ENCODE measurements around the gene FAM171A1. TPM values are rescaled to one million over a fixed set of nuclear protein-coding genes. Genes with fewer than 3 reads are reported as not detected.
A peak's percentile ranks its signal among the peaks of the same experiment; 100 is the strongest.

Gene FAM171A1
- total and polyA plus RNA-seq, 2 donors (not counting 3 experiments of a cell fraction or from before 2014, with no cell fraction given), result 56.3 to 75.8 TPM

DNA sequence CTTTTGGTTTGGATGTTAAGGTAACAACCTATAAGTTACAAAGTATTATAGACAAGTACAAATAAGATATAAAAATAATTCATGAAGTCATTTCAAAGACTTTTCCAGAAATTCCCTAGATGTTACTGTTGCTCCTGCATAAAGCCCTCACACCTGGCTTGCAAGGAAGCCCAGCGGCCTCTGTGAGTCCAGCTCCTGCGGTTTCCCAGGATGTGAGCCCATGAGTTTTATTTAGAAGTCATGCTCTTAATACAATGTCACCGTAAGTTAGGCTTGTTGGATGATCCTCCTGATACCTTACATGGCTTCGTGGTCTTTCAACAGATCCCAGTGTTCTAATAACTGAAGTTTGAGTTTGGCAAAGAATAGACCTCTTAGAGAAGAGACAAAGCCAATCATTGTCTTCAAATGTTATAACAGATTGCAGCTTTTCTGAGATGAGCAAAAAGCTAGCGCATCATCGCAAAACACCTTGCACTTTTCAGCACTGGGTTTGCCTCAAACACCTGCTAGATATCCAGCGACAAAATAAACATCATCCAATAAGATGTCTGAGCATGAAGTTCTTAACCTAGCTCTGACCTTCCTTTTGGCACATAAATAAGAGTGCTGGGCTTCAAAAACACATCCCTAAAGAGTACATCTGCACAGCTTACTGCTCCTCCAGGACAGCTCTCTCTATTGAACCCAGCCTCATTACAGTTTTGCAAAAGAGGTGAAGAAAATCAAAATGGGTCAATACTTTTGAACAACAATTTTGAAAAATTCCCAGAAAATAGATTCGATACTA, 3.6 kb downstream of the FAM171A1 start:
- Histone ChIP-seq H3K9me3 (replicated peaks; ENCODE audit: control insufficient read depth, insufficient read depth, low read length) (no peaks in the 10 kb centered on the region), H3K4me3 (replicated peaks in 1 of 3; ENCODE audit: insufficient read depth in 1 of 3, low read depth in 1 of 3, low read length in 3 of 3) (no peak overlapping the region), H2AFZ (ENCODE audit: low read depth, low read length) (no peak overlapping the region), H3K27ac (ENCODE audit: insufficient read depth, low read depth, low read length) (no peak overlapping the region), H3K4me1 (ENCODE audit: control insufficient read depth, extremely low read depth, insufficient read depth, low read length) (peaks cover 29% of the 10 kb centered on the region), H3K4me2 (ENCODE audit: insufficient read depth, low read length) (peak overlapping the region; percentile 99), H3K36me3 (ENCODE audit: control insufficient read depth in 2 of 2, extremely low read depth in 1 of 2, insufficient read depth in 2 of 2, low read length in 2 of 2) (no peaks in the 10 kb centered on the region), H3K79me2 (ENCODE audit: control insufficient read depth, insufficient read depth, low read length) (peaks cover 77% of the 10 kb centered on the region), H4K20me1 (replicated peaks; ENCODE audit: control insufficient read depth, extremely low read depth, insufficient read depth, low read length) (peaks cover 9% of the 10 kb centered on the region), H3K9ac (replicated peaks; ENCODE audit: extremely low read depth, insufficient read depth, low read length) (no peak overlapping the region), H3K9me1 (replicated peaks; ENCODE audit: control insufficient read depth, extremely low read depth, insufficient read depth, low read length) (no peaks in the 10 kb centered on the region), H3K27me3 (ENCODE audit: control insufficient read depth in 2 of 2, insufficient read depth in 2 of 2, low read length in 2 of 2) (no peaks in the 10 kb centered on the region)
- POLR2A ChIA-PET, result no interaction called here
- DNase-seq (ENCODE audit: low read depth, low spot score) (no peak), FAIRE-seq (peak; percentile 12)
- no peak for TF ChIP-seq POLR2A (IDR thresholded peaks at IDR 0.05; ENCODE audit: low read depth, low read length)
- no peak for TF ChIP-seq GATA2 (IDR thresholded peaks at IDR 0.05; ENCODE audit: insufficient read depth, insufficient read length, low read depth, low read length)
- TF ChIP-seq JUN (IDR thresholded peaks at IDR 0.05; ENCODE audit: borderline replicate concordance, insufficient read depth, insufficient read length, low read depth), result no peak
- no peak for TF ChIP-seq POLR2AphosphoS5 (IDR thresholded peaks at IDR 0.05; ENCODE audit: insufficient read depth, low read depth, low read length)
- no peak for TF ChIP-seq EZH2 (IDR thresholded peaks at IDR 0.05; ENCODE audit: borderline replicate concordance, low read depth, low read length, severe bottlenecking)
- no peak for TF ChIP-seq FOS (IDR thresholded peaks at IDR 0.05; ENCODE audit: borderline replicate concordance, insufficient read depth, low read length)
- TF ChIP-seq, protein P1, sequence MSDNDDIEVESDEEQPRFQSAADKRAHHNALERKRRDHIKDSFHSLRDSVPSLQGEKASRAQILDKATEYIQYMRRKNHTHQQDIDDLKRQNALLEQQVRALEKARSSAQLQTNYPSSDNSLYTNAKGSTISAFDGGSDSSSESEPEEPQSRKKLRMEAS (IDR thresholded peaks at IDR 0.05; ENCODE audit: insufficient read depth, insufficient read length), result no peak
- TF ChIP-seq CTCF (IDR thresholded peaks at IDR 0.05; ENCODE audit: extremely low read depth in 1 of 2, insufficient read depth in 1 of 2, low read depth in 1 of 2, low read length in 2 of 2), result no peak
- TF ChIP-seq MYC (IDR thresholded peaks at IDR 0.05; ENCODE audit: low read depth, low read length), result no peak
- no TSS peak for BruUV-seq (replicated peaks)
- dilution Hi-C loops (cut with MboI; ENCODE audit: extremely low pct_ligation_motif_present, low sequenced_read_pairs), result no loop called here
- CTCF ChIA-PET, result interaction anchor here (1.2 to 2.4 kb wide), 3 partner anchors 22 to 200 kb away, joined by 3 to 8 read pairs (median 4); no protein-coding TSS in a partner anchor
- intact Hi-C loops (cut with micrococcal nuclease), result loop anchor here (5.0 kb wide), 2 partner anchors 55 to 105 kb away; no protein-coding TSS in a partner anchor

All from endothelial cell of umbilical vein (primary cell).